22Rv1 (cell line): ENCODE results near the gene FAM221B.

Experiments used
- CTCF ChIP-seq: fragments of 450-650 bp; IDR thresholded peaks from 2 replicates; pipeline ENCODE4 v1.5.1; 2017; ENCODE audit warnings: mild to moderate bottlenecking
- ZFX ChIP-seq: fragments of 450-650 bp; IDR thresholded peaks from 2 replicates; pipeline ENCODE4 v1.6.1; 2017; ENCODE audit warnings: antibody characterized with exemption, borderline replicate concordance

DNA sequence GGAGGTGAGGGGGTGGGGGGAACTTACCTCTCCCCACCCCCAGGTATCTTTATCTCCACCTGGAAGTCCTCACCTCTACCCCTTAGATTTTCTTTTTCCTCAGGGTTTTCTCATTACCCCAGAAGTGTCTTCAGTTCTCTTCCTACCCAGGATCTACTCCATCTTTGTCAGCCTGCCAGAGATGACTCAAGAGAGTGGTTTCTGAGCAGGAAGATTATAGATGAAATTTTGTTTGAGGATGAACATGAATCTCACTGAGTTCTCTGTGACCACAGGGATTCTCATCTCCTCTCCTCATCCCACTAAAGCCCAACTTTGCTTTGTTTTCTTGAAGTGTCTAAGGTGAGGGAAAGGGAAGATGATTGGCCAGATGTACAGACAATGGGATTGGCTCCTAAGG, 8.5 kb downstream of the FAM221B start:
- TF ChIP-seq CTCF (no peak), ZFX (no peak)
